ENCODE data around the gene PADI6. TPM values are rescaled to one million over a fixed set of nuclear protein-coding genes. Genes with fewer than 3 reads are reported as not detected.

PADI6 gene
- total and polyA plus RNA-seq, 8 donors, result not detected

DNA sequence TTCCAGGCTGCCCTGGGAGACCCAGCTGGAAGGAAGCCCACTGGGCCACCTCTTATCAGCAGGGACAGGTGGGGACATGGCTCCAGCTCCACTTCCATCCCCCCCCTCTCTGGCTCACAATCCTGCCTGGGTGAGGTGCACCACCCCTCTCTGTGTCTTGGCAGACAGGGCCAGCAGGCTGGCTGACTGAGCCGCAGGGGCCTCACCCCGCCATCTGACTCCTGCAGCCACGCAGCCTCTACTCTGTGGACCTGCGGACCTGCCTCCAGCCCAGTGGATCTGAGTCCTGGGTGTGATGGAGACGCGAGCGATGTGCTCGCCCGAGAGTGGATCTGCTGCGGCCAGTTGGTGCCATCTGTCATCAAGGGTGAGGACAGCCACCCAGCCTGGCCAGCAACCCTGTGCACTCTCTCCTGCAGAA is 37.4 kb downstream of the PADI6 start:
- TF ChIP-seq, protein P1, sequence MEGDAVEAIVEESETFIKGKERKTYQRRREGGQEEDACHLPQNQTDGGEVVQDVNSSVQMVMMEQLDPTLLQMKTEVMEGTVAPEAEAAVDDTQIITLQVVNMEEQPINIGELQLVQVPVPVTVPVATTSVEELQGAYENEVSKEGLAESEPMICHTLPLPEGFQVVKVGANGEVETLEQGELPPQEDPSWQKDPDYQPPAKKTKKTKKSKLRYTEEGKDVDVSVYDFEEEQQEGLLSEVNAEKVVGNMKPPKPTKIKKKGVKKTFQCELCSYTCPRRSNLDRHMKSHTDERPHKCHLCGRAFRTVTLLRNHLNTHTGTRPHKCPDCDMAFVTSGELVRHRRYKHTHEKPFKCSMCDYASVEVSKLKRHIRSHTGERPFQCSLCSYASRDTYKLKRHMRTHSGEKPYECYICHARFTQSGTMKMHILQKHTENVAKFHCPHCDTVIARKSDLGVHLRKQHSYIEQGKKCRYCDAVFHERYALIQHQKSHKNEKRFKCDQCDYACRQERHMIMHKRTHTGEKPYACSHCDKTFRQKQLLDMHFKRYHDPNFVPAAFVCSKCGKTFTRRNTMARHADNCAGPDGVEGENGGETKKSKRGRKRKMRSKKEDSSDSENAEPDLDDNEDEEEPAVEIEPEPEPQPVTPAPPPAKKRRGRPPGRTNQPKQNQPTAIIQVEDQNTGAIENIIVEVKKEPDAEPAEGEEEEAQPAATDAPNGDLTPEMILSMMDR (IDR thresholded peaks at IDR 0.05), result no peak
- no peaks in the 10 kb centered on the region for H3K27me3 ChIP-seq
- H3K4me3 ChIP-seq, result no peak overlapping the region
- peak in 1 of 6 donors; percentile 13 for DNase-seq
- H3K4me1 ChIP-seq, result no peaks in the 10 kb centered on the region
- intact Hi-C loops (cut with DNase I), result no loop called here
- H3K9me3 ChIP-seq, result no peaks in the 10 kb centered on the region
- ATAC-seq, result peak in 2 of 4 donors; percentile 23 to 34
- H3K27ac ChIP-seq, result no peak overlapping the region
- 81 to 88% methylated on average over 10 of the region's 10 CpGs for WGBS, 2 donors
- no peak for FAIRE-seq
- peaks cover 9 to 54% (median 15%) of the 10 kb centered on the region in 3 donors for H3K36me3 ChIP-seq

DNA sequence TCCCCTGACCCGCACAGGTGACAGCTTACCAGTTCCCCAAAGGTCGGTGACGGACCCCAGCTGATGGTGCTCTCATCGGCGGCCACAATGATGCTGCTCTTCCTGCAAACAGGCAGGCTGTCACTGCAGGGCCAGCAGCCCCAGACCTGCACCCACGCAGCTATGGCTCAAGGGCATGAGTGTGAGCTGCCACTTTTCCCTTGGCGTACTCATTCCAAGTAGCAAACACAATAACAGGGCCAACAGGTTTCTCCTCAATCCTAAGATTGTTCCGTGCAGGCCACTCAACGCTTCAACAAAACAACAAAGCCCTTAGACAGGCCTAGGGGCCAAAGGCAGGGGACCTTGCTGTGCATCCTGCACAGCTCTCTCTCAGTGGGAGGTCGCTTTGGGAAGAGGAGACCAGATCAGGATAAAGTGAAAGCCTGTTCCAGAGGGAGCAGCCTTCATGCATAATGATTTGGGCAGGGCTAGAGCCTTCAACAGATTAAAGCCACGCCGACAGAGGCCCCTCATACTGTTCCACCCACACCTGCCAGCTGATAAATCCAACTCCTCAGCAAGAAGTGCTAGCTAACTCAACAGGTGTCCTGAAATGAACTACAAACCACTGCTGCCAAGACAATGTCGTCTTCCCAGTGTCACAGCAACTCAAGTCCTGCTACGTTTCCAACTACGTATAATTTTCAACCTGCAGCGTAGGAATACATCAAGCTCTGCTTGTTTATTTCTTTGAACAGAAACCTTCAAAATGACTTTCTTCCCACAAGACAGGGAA is 40.3 kb downstream of the PADI6 start:
- no peak overlapping the region for H3K27ac ChIP-seq
- H3K27me3 ChIP-seq, result no peaks in the 10 kb centered on the region
- FAIRE-seq (no peak), DNase-seq (no peak), ATAC-seq (no peak)
- H3K9me3 ChIP-seq, result no peaks in the 10 kb centered on the region
- H3K4me1 ChIP-seq, result no peaks in the 10 kb centered on the region
- 88% methylated on average over 16 of the region's 16 CpGs for WGBS, 2 donors
- no peak overlapping the region for H3K4me3 ChIP-seq
- intact Hi-C loops (cut with DNase I), result no loop called here
- H3K36me3 ChIP-seq, result peaks cover 9 to 75% (median 21%) of the 10 kb centered on the region in 3 donors
- TF ChIP-seq, protein P1 (IDR thresholded peaks at IDR 0.05), result no peak

DNA sequence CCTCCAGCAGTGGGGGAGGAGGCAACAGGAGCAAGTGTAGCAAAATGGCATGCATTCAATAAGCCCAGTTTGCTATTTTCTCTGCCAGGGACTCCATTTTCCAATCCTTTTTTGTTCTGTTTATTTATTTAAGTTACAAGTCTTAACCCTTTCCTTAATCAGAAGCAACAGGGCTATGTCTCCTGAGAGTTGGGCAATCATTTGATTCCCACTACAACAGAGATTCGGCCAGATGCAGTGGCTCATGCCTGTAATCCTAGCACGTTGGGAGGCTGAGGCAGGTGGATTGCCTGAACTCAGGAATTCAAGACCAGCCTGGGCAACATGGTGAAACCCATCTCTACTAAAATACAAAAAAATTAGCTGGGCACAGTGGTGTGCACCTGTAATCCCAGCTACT is 42.0 kb downstream of the PADI6 start:
- no peak overlapping the region for H3K4me3 ChIP-seq
- DNase-seq (no peak), FAIRE-seq (no peak), ATAC-seq (no peak)
- peaks cover 9 to 71% (median 21%) of the 10 kb centered on the region in 3 donors for H3K36me3 ChIP-seq
- no peak overlapping the region for H3K27ac ChIP-seq
- TF ChIP-seq, protein P1 (IDR thresholded peaks at IDR 0.05), result no peak
- intact Hi-C loops (cut with DNase I), result no loop called here
- WGBS, 2 donors, result 96 to 98% methylated on average over 2 of the region's 2 CpGs
- no peaks in the 10 kb centered on the region for H3K27me3 ChIP-seq
- H3K9me3 ChIP-seq, result no peaks in the 10 kb centered on the region
- H3K4me1 ChIP-seq, result no peaks in the 10 kb centered on the region

DNA sequence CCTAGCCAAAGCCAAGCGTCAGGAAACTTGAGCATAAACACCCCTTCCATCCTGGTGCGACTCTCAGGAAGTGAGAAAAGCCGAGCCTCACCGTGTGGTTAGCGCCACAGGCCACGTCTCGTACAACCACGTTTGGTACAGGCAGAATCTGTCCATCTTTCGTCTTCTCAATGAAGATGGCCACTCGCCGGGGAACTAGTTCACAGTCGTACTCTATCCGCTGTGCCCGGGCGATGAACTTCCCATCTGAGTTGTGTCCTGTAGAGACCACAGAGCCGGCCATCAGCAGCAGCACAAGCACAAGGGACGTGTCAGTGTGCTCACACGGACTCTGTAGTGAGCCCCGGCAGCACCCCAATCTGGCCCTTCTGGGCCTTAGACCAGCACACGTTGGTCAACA is 44.4 kb downstream of the PADI6 start:
- FAIRE-seq (no peak), ATAC-seq (no peak), DNase-seq (no peak)
- Histone ChIP-seq H3K4me3 (no peak overlapping the region), H3K9me3 (no peaks in the 10 kb centered on the region), H3K36me3 (peaks cover 6 to 68% (median 21%) of the 10 kb centered on the region in 3 donors), H3K27ac (no peak overlapping the region), H3K4me1 (no peaks in the 10 kb centered on the region), H3K27me3 (no peaks in the 10 kb centered on the region)
- 93 to 94% methylated on average over 20 of the region's 20 CpGs for WGBS, 2 donors
- intact Hi-C loops (cut with DNase I), result no loop called here
- TF ChIP-seq, protein P1 (IDR thresholded peaks at IDR 0.05), result no peak

Measured in pancreas (tissue), 10 donors.